ENCODE results near the gene MYO16. TPM values are rescaled to one million over a fixed set of nuclear protein-coding genes. Genes with fewer than 3 reads are reported as not detected.

The MYO16 gene
- total and polyA plus RNA-seq, 2 donors (not counting 1 experiment from before 2014, with no cell fraction given), result under 0.01 to 0.01 TPM

- no peak for TF ChIP-seq EZH2 (IDR thresholded peaks at IDR 0.05; ENCODE audit: low read length, missing control alignments)
- TF ChIP-seq CTCF (conservative IDR thresholded peaks at IDR 0.05 in 1 of 2, IDR thresholded peaks at IDR 0.05 in 1 of 2; ENCODE audit: low read depth in 1 of 2, low read length in 2 of 2), result no peak
- no peaks in the 10 kb centered on the region for H4K20me1 ChIP-seq (ENCODE audit: control insufficient read depth, extremely low read depth, insufficient read depth, low read length)
- H3K9ac ChIP-seq (ENCODE audit: insufficient read depth, low read length), result no peak overlapping the region
- H3K27ac ChIP-seq (ENCODE audit: insufficient read depth, low read length), result no peak overlapping the region
- no peak overlapping the region for H3K4me2 ChIP-seq (ENCODE audit: extremely low read depth, insufficient read depth, low read length)
- H3K9me3 ChIP-seq (ENCODE audit: control insufficient read depth, insufficient read depth, low read depth, low read length), result no peaks in the 10 kb centered on the region
- no peak overlapping the region for H2AFZ ChIP-seq (ENCODE audit: low read length)
- H3K36me3 ChIP-seq (ENCODE audit: control insufficient read depth, insufficient read depth, low read length), result no peaks in the 10 kb centered on the region
- H3K79me2 ChIP-seq (ENCODE audit: control insufficient read depth, insufficient read depth, low read length), result no peaks in the 10 kb centered on the region
- no peak for DNase-seq (ENCODE audit: low read depth in 2 of 2)
- no peak overlapping the region for H3K4me3 ChIP-seq (replicated peaks in 1 of 4; ENCODE audit: control extremely low read depth in 1 of 4, insufficient read depth in 1 of 4, low read depth in 3 of 4, low read length in 4 of 4)
- no peaks in the 10 kb centered on the region for H3K27me3 ChIP-seq (ENCODE audit: control insufficient read depth, insufficient read depth, low read length)
- H3K4me1 ChIP-seq (ENCODE audit: control insufficient read depth, extremely low read depth, insufficient read depth, low read length), result no peaks in the 10 kb centered on the region
Measured at GRCh38 chr13:108760129-108760528, 130.7 kb downstream of the MYO16 start.

- DNase-seq (ENCODE audit: low read depth in 2 of 2), result no peak
- no peaks in the 10 kb centered on the region for H3K9me3 ChIP-seq (ENCODE audit: control insufficient read depth, insufficient read depth, low read depth, low read length)
- H3K79me2 ChIP-seq (ENCODE audit: control insufficient read depth, insufficient read depth, low read length), result no peaks in the 10 kb centered on the region
- no peak overlapping the region for H2AFZ ChIP-seq (ENCODE audit: low read length)
- H3K36me3 ChIP-seq (ENCODE audit: control insufficient read depth, insufficient read depth, low read length), result no peaks in the 10 kb centered on the region
- no peaks in the 10 kb centered on the region for H3K27me3 ChIP-seq (ENCODE audit: control insufficient read depth, insufficient read depth, low read length)
- H3K4me2 ChIP-seq (ENCODE audit: extremely low read depth, insufficient read depth, low read length), result no peak overlapping the region
- no peaks in the 10 kb centered on the region for H4K20me1 ChIP-seq (ENCODE audit: control insufficient read depth, extremely low read depth, insufficient read depth, low read length)
- H3K9ac ChIP-seq (ENCODE audit: insufficient read depth, low read length), result no peak overlapping the region
- no peaks in the 10 kb centered on the region for H3K4me1 ChIP-seq (ENCODE audit: control insufficient read depth, extremely low read depth, insufficient read depth, low read length)
- H3K27ac ChIP-seq (ENCODE audit: insufficient read depth, low read length), result no peak overlapping the region
- TF ChIP-seq CTCF (conservative IDR thresholded peaks at IDR 0.05 in 1 of 2, IDR thresholded peaks at IDR 0.05 in 1 of 2; ENCODE audit: low read depth in 1 of 2, low read length in 2 of 2), result no peak
- no peak overlapping the region for H3K4me3 ChIP-seq (replicated peaks in 1 of 4; ENCODE audit: control extremely low read depth in 1 of 4, insufficient read depth in 1 of 4, low read depth in 3 of 4, low read length in 4 of 4)
Measured at GRCh38 chr13:108760541-108760940, 131.1 kb downstream of the MYO16 start.

- H3K4me1 ChIP-seq (ENCODE audit: control insufficient read depth, extremely low read depth, insufficient read depth, low read length), result no peaks in the 10 kb centered on the region
- H3K36me3 ChIP-seq (ENCODE audit: control insufficient read depth, insufficient read depth, low read length), result no peaks in the 10 kb centered on the region
- no peak overlapping the region for H3K4me3 ChIP-seq (replicated peaks in 1 of 4; ENCODE audit: control extremely low read depth in 1 of 4, insufficient read depth in 1 of 4, low read depth in 3 of 4, low read length in 4 of 4)
- H3K27me3 ChIP-seq (ENCODE audit: control insufficient read depth, insufficient read depth, low read length), result no peaks in the 10 kb centered on the region
- no peak overlapping the region for H3K4me2 ChIP-seq (ENCODE audit: extremely low read depth, insufficient read depth, low read length)
- H3K27ac ChIP-seq (ENCODE audit: insufficient read depth, low read length), result no peak overlapping the region
- no peak for TF ChIP-seq CTCF (conservative IDR thresholded peaks at IDR 0.05 in 1 of 2, IDR thresholded peaks at IDR 0.05 in 1 of 2; ENCODE audit: low read depth in 1 of 2, low read length in 2 of 2)
- TF ChIP-seq EZH2 (IDR thresholded peaks at IDR 0.05; ENCODE audit: low read length, missing control alignments), result no peak
- no peak overlapping the region for H3K9ac ChIP-seq (ENCODE audit: insufficient read depth, low read length)
- H3K79me2 ChIP-seq (ENCODE audit: control insufficient read depth, insufficient read depth, low read length), result no peaks in the 10 kb centered on the region
- H4K20me1 ChIP-seq (ENCODE audit: control insufficient read depth, extremely low read depth, insufficient read depth, low read length), result no peaks in the 10 kb centered on the region
- no peak overlapping the region for H2AFZ ChIP-seq (ENCODE audit: low read length)
- no peak for DNase-seq (ENCODE audit: low read depth in 2 of 2)
- H3K9me3 ChIP-seq (ENCODE audit: control insufficient read depth, insufficient read depth, low read depth, low read length), result no peaks in the 10 kb centered on the region
Measured at GRCh38 chr13:108768035-108768434, 138.6 kb downstream of the MYO16 start.
